Neutrophil (primary cell): ENCODE results near the gene C11orf97.

Experiments
- H3K27ac ChIP-seq: fragments of 200-600 bp; sonication (generic); 2 replicates; pipeline ENCODE4 v1.5.1; 2016; ENCODE audit warnings: mild to moderate bottlenecking, moderate library complexity
- H3K27me3 ChIP-seq: fragments of 200-600 bp; sonication (generic); 2 replicates; pipeline ENCODE4 v1.6.0; 2016; ENCODE audit warnings: mild to moderate bottlenecking
- H3K36me3 ChIP-seq: fragments of 200-600 bp; sonication (generic); 2 replicates; pipeline ENCODE4 v1.5.1; 2017
- H3K4me1 ChIP-seq, 2 experiments: fragments of 200-600 bp in 1 of 2; sonication (generic) in 1 of 2; 1 replicate in 1 of 2; 2 replicates in 1 of 2; pipeline versions ENCODE4 v1.5.1 to v1.6.1; 2013 to 2016; ENCODE audit warnings: low read depth in 1 of 2, low read length in 1 of 2, mild to moderate bottlenecking in 1 of 2, moderate library complexity in 1 of 2; ENCODE audit not compliant: control insufficient read depth in 1 of 2, insufficient read depth in 1 of 2
- H3K4me3 ChIP-seq, 2 experiments: fragments of 200-600 bp in 1 of 2; sonication (generic) in 1 of 2; 1 replicate in 1 of 2; 2 replicates in 1 of 2; pipeline ENCODE4 v1.5.1; 2013 to 2016; ENCODE audit warnings: low read depth in 1 of 2, low read length in 1 of 2, mild to moderate bottlenecking in 1 of 2, moderate library complexity in 1 of 2
- H3K9me3 ChIP-seq: fragments of 200-600 bp; sonication (generic); 2 replicates; pipeline ENCODE4 v1.5.1; 2016
- CTCF ChIP-seq: fragments of 200-600 bp; sonication (generic); IDR thresholded peaks from 2 replicates; pipeline ENCODE4 v1.5.1; 2016; ENCODE audit warnings: antibody characterized with exemption

Gene C11orf97

GRCh38 chr11:94486068-94486467 lies 26.2 kb upstream of the C11orf97 start:
- H3K36me3 ChIP-seq = peaks cover 46% of the 10 kb centered on the region
- no peak for TF ChIP-seq CTCF
- H3K4me1 ChIP-seq = no peaks in the 10 kb centered on the region
- no peak overlapping the region for H3K27ac ChIP-seq
- no peak overlapping the region for H3K4me3 ChIP-seq
- H3K27me3 ChIP-seq = no peaks in the 10 kb centered on the region
- H3K9me3 ChIP-seq = no peaks in the 10 kb centered on the region

GRCh38 chr11:94493281-94494125 lies 18.8 kb upstream of the C11orf97 start, which contains the start of the genes ANKRD49 and MRE11:
ANKRD49 (plus strand) TSS chr11:94493984; CDS start chr11:94496694, 2,710 bp downstream.
MRE11 (minus strand) TSS chr11:94493844; CDS start chr11:94492801, 1,043 bp downstream.
- H3K36me3 ChIP-seq = peaks cover 34% of the 10 kb centered on the region
- peaks cover 21% of the 10 kb centered on the region in 2 experiments for H3K4me1 ChIP-seq
- H3K27ac ChIP-seq = peak within 1 kb of the TSS; percentile 84
- H3K9me3 ChIP-seq = no peaks in the 10 kb centered on the region
- H3K4me3 ChIP-seq = peak within 1 kb of the TSS; percentile 88 to 93
- no peaks in the 10 kb centered on the region for H3K27me3 ChIP-seq
- no peak for TF ChIP-seq CTCF

GRCh38 chr11:94494126-94494680 lies 18.1 kb upstream of the C11orf97 start:
- no peaks in the 10 kb centered on the region for H3K27me3 ChIP-seq
- peaks cover 21% of the 10 kb centered on the region in 2 experiments for H3K4me1 ChIP-seq
- peak overlapping the region; percentile 88 to 93 for H3K4me3 ChIP-seq
- peak overlapping the region; percentile 84 for H3K27ac ChIP-seq
- H3K9me3 ChIP-seq = no peaks in the 10 kb centered on the region
- no peak for TF ChIP-seq CTCF
- H3K36me3 ChIP-seq = peaks cover 37% of the 10 kb centered on the region

- Histone ChIP-seq H3K27me3 (no peaks in the 10 kb centered on the region), H3K36me3 (peaks cover 50% of the 10 kb centered on the region), H3K4me1 (peaks cover 0 to under 1% of the 10 kb centered on the region in 2 experiments), H3K4me3 (no peak overlapping the region), H3K27ac (no peak overlapping the region), H3K9me3 (no peaks in the 10 kb centered on the region)
- TF ChIP-seq CTCF = no peak
Observed at GRCh38 chr11:94500181-94500580, 12.1 kb upstream of the C11orf97 start.

- no peak for TF ChIP-seq CTCF
- Histone ChIP-seq H3K9me3 (no peaks in the 10 kb centered on the region), H3K27ac (no peak overlapping the region), H3K27me3 (no peaks in the 10 kb centered on the region), H3K4me1 (no peaks in the 10 kb centered on the region), H3K4me3 (no peak overlapping the region), H3K36me3 (peaks cover 48% of the 10 kb centered on the region)
Observed at GRCh38 chr11:94501522-94501921, 10.7 kb upstream of the C11orf97 start.
